ENCODE measurements around the gene AP2M1. TPM values are rescaled to one million over a fixed set of nuclear protein-coding genes. Genes with fewer than 3 reads are reported as not detected.

Gene AP2M1
- total RNA-seq, 2 experiments from 2014 or later = 206 to 212 TPM

GRCh38 chr3:184209146-184209923 is 34.7 kb downstream of the AP2M1 start:
- intact Hi-C loops (cut with micrococcal nuclease) = no loop called here
- CTCF ChIA-PET = interaction anchor here (0.7 to 0.9 kb wide), 3 partner anchors 17 to 274 kb away, joined by 3 to 4 read pairs (median 3); no protein-coding TSS in a partner anchor
- Mint-ChIP-seq H3K27me3 (ENCODE audit: low read depth) (peaks cover 9% of the 10 kb centered on the region), H3K4me3 (no peak overlapping the region), H3K27ac (no peak overlapping the region), H3K9me3 (no peaks in the 10 kb centered on the region), H3K36me3 (ENCODE audit: low read depth) (no peaks in the 10 kb centered on the region), H3K4me1 (ENCODE audit: low read depth) (no peaks in the 10 kb centered on the region)
- DNase-seq = no peak

- CTCF ChIA-PET = interaction anchor here (0.7 to 1.9 kb wide), 3 partner anchors 15 to 142 kb away, joined by 3 to 9 read pairs (median 4); no protein-coding TSS in a partner anchor
Measured at GRCh38 chr3:184211297-184211696, 36.6 kb downstream of the AP2M1 start.

GRCh38 chr3:184211718-184212117 is 37.1 kb downstream of the AP2M1 start:
- H3K4me3 Mint-ChIP-seq = no peak overlapping the region
- peaks cover 4% of the 10 kb centered on the region for H3K27me3 Mint-ChIP-seq (ENCODE audit: low read depth)
- CTCF ChIA-PET = interaction anchor here (1.9 kb wide), 1 partner anchor 15 kb away, joined by 4 read pairs; no protein-coding TSS in a partner anchor
- no peak overlapping the region for H3K27ac Mint-ChIP-seq
- intact Hi-C loops (cut with micrococcal nuclease) = no loop called here
- no peaks in the 10 kb centered on the region for H3K4me1 Mint-ChIP-seq (ENCODE audit: low read depth)
- DNase-seq = no peak
- no peaks in the 10 kb centered on the region for H3K9me3 Mint-ChIP-seq
- H3K36me3 Mint-ChIP-seq (ENCODE audit: low read depth) = no peaks in the 10 kb centered on the region

More at GRCh38 chr3:184211297-184211696, 36.6 kb downstream of the AP2M1 start:
- H3K4me1 Mint-ChIP-seq (ENCODE audit: low read depth) = no peaks in the 10 kb centered on the region
- intact Hi-C loops (cut with micrococcal nuclease) = no loop called here
- H3K36me3 Mint-ChIP-seq (ENCODE audit: low read depth) = no peaks in the 10 kb centered on the region
- H3K9me3 Mint-ChIP-seq = no peaks in the 10 kb centered on the region
- H3K4me3 Mint-ChIP-seq = no peak overlapping the region
- H3K27me3 Mint-ChIP-seq (ENCODE audit: low read depth) = peaks cover 6% of the 10 kb centered on the region
- DNase-seq = no peak
- no peak overlapping the region for H3K27ac Mint-ChIP-seq

- H3K4me1 Mint-ChIP-seq (ENCODE audit: low read depth) = no peaks in the 10 kb centered on the region
- CTCF ChIA-PET = interaction anchor here (1.1 kb wide), 1 partner anchor 9 kb away, joined by 8 read pairs; no protein-coding TSS in a partner anchor
- no peak overlapping the region for H3K4me3 Mint-ChIP-seq
- no peaks in the 10 kb centered on the region for H3K36me3 Mint-ChIP-seq (ENCODE audit: low read depth)
- intact Hi-C loops (cut with micrococcal nuclease) = no loop called here
- no peak for DNase-seq
- H3K9me3 Mint-ChIP-seq = no peaks in the 10 kb centered on the region
- no peak overlapping the region for H3K27ac Mint-ChIP-seq
- H3K27me3 Mint-ChIP-seq (ENCODE audit: low read depth) = peaks cover 10% of the 10 kb centered on the region
Measured at GRCh38 chr3:184218814-184219213, 44.2 kb downstream of the AP2M1 start.

GRCh38 chr3:184222521-184222920 is 47.9 kb downstream of the AP2M1 start:
- H3K4me3 Mint-ChIP-seq = no peak overlapping the region
- H3K36me3 Mint-ChIP-seq (ENCODE audit: low read depth) = no peaks in the 10 kb centered on the region
- H3K4me1 Mint-ChIP-seq (ENCODE audit: low read depth) = no peaks in the 10 kb centered on the region
- intact Hi-C loops (cut with micrococcal nuclease) = loop anchor here (10.0 kb wide), 1 partner anchor 322 kb away; no protein-coding TSS in a partner anchor
- no peak overlapping the region for H3K27ac Mint-ChIP-seq
- DNase-seq = no peak
- H3K9me3 Mint-ChIP-seq = no peaks in the 10 kb centered on the region
- CTCF ChIA-PET = interaction anchor here (1.0 to 1.1 kb wide), 2 partner anchors 27 to 67 kb away, joined by 3 read pairs; partner anchors contain the start of gene EEF1AKMT4
- peaks cover 21% of the 10 kb centered on the region for H3K27me3 Mint-ChIP-seq (ENCODE audit: low read depth)

- peaks cover 2% of the 10 kb centered on the region for H3K4me1 Mint-ChIP-seq (ENCODE audit: low read depth)
- CTCF ChIA-PET = interaction anchor here (0.6 kb wide), 1 partner anchor 9 kb away, joined by 3 read pairs; no protein-coding TSS in a partner anchor
- H3K36me3 Mint-ChIP-seq (ENCODE audit: low read depth) = no peaks in the 10 kb centered on the region
- intact Hi-C loops (cut with micrococcal nuclease) = loop anchor here (10.0 kb wide), 1 partner anchor 321 kb away; no protein-coding TSS in a partner anchor
- no peaks in the 10 kb centered on the region for H3K9me3 Mint-ChIP-seq
- H3K4me3 Mint-ChIP-seq = no peak overlapping the region
- no peak for DNase-seq
- peaks cover 31% of the 10 kb centered on the region for H3K27me3 Mint-ChIP-seq (ENCODE audit: low read depth)
- H3K27ac Mint-ChIP-seq = no peak overlapping the region
Measured at GRCh38 chr3:184223946-184224345, 49.3 kb downstream of the AP2M1 start.

- Mint-ChIP-seq H3K4me3 (no peak overlapping the region), H3K9me3 (no peaks in the 10 kb centered on the region), H3K36me3 (ENCODE audit: low read depth) (no peaks in the 10 kb centered on the region), H3K27ac (no peak overlapping the region), H3K27me3 (ENCODE audit: low read depth) (peaks cover 47% of the 10 kb centered on the region), H3K4me1 (ENCODE audit: low read depth) (peaks cover 11% of the 10 kb centered on the region)
- intact Hi-C loops (cut with micrococcal nuclease) = loop anchor here (1.0 to 10.0 kb wide), 4 partner anchors 23 to 317 kb away; partner anchors contain the start of gene CAMK2N2
- CTCF ChIA-PET = interaction anchor here (0.6 to 4.7 kb wide), 38 partner anchors 9 to 332 kb away, joined by 3 to 48 read pairs (median 6); partner anchors contain the start of genes ABCF3, ALG3 and EEF1AKMT4
- DNase-seq = peak; percentile 56
Measured at GRCh38 chr3:184227481-184227935, 52.9 kb downstream of the AP2M1 start.

GRCh38 chr3:184228376-184229137 is 53.9 kb downstream of the AP2M1 start:
- no peaks in the 10 kb centered on the region for H3K9me3 Mint-ChIP-seq
- H3K27me3 Mint-ChIP-seq (ENCODE audit: low read depth) = peaks cover 50% of the 10 kb centered on the region
- peaks cover 11% of the 10 kb centered on the region for H3K4me1 Mint-ChIP-seq (ENCODE audit: low read depth)
- intact Hi-C loops (cut with micrococcal nuclease) = loop anchor here (5.0 to 10.0 kb wide), 2 partner anchors 34 to 316 kb away; partner anchors contain the start of gene CAMK2N2
- no peak for DNase-seq
- H3K4me3 Mint-ChIP-seq = peak overlapping the region; percentile 52
- CTCF ChIA-PET = interaction anchor here (0.6 to 4.7 kb wide), 32 partner anchors 9 to 214 kb away, joined by 3 to 48 read pairs (median 9); partner anchors contain the start of genes ABCF3, ALG3 and EEF1AKMT4
- H3K27ac Mint-ChIP-seq = no peak overlapping the region
- no peaks in the 10 kb centered on the region for H3K36me3 Mint-ChIP-seq (ENCODE audit: low read depth)

- CTCF ChIA-PET = interaction anchor here (1.4 to 4.7 kb wide), 6 partner anchors 16 to 71 kb away, joined by 3 to 48 read pairs (median 22); partner anchors contain the start of genes ALG3 and EEF1AKMT4
- H3K27me3 Mint-ChIP-seq (ENCODE audit: low read depth) = peaks cover 50% of the 10 kb centered on the region
- intact Hi-C loops (cut with micrococcal nuclease) = loop anchor here (5.0 to 10.0 kb wide), 2 partner anchors 33 to 315 kb away; partner anchors contain the start of gene CAMK2N2
Measured at GRCh38 chr3:184229394-184230080, 54.9 kb downstream of the AP2M1 start, which contains the start of gene VWA5B2. TSS of gene VWA5B2 (plus strand) at chr3:184229585. CDS start at chr3:184230529, 944 bp downstream.

GRCh38 chr3:184230081-184230602 is 55.5 kb downstream of the AP2M1 start:
- intact Hi-C loops (cut with micrococcal nuclease) = no loop called here
- CTCF ChIA-PET = interaction anchor here (0.6 to 3.1 kb wide), 3 partner anchors 54 to 71 kb away, joined by 3 to 9 read pairs (median 3); no protein-coding TSS in a partner anchor
- peaks cover 49% of the 10 kb centered on the region for H3K27me3 Mint-ChIP-seq (ENCODE audit: low read depth)
- no peak for DNase-seq
- no peak overlapping the region for H3K4me3 Mint-ChIP-seq
- no peak overlapping the region for H3K27ac Mint-ChIP-seq
- no peaks in the 10 kb centered on the region for H3K36me3 Mint-ChIP-seq (ENCODE audit: low read depth)
- H3K9me3 Mint-ChIP-seq = no peaks in the 10 kb centered on the region
- peaks cover 11% of the 10 kb centered on the region for H3K4me1 Mint-ChIP-seq (ENCODE audit: low read depth)

More at GRCh38 chr3:184229394-184230080, 54.9 kb downstream of the AP2M1 start, which contains the start of gene VWA5B2:
- Mint-ChIP-seq H3K27ac (no peak within 1 kb of the TSS), H3K36me3 (ENCODE audit: low read depth) (no peaks in the 10 kb centered on the region), H3K4me3 (peak within 1 kb of the TSS; percentile 52), H3K4me1 (ENCODE audit: low read depth) (peaks cover 11% of the 10 kb centered on the region), H3K9me3 (no peaks in the 10 kb centered on the region)
- DNase-seq = peak; percentile 41

All from activated naive CD4-positive, alpha-beta T cell treated with anti-CD3 and anti-CD28 coated beads for 36 hours (primary cell).